GM13976 (cell line): ENCODE measurements around the gene MYO1D.

Source experiments
- DNase-seq: peaks from one replicate; pipeline ENCODE4 v3.0.0; 2012; ENCODE audit warnings: low spot score
- CTCF ChIP-seq: IDR thresholded peaks from 2 replicates; pipeline ENCODE4 v1.5.1; 2012; ENCODE audit warnings: borderline replicate concordance, mild to moderate bottlenecking; ENCODE audit not compliant: insufficient read depth; ENCODE audit errors: extremely low read depth, missing control alignments, control extremely low read depth
- in situ Hi-C: fragments of 300-500 bp; cut with MboI; formaldehyde crosslinking; loops from one replicate; pipeline ENCODE4 v1.12.0; 2022; ENCODE audit warnings: low sequenced_read_pairs, mixed read lengths, inconsistent platforms; ENCODE audit not compliant: unreplicated experiment

MYO1D gene

GRCh38 chr17:32504166-32504990 is 372.5 kb downstream of the MYO1D start:
- in situ Hi-C loops = no loop called here
- DNase-seq = no peak
- TF ChIP-seq CTCF = no peak

- peak; percentile 83 for DNase-seq
- TF ChIP-seq CTCF = no peak
- in situ Hi-C loops = no loop called here
These were observed 373.4 kb downstream of the MYO1D start for GRCh38 chr17:32503251-32504165.

- no peak for DNase-seq
- no peak for TF ChIP-seq CTCF
- in situ Hi-C loops = no loop called here
These were observed 374.2 kb downstream of the MYO1D start for GRCh38 chr17:32502710-32503109.

- in situ Hi-C loops = no loop called here
- no peak for TF ChIP-seq CTCF
- no peak for DNase-seq
These were observed 374.9 kb downstream of the MYO1D start for GRCh38 chr17:32502013-32502412.

- DNase-seq = no peak
- in situ Hi-C loops = no loop called here
- no peak for TF ChIP-seq CTCF
These were observed 378.5 kb downstream of the MYO1D start for GRCh38 chr17:32498391-32498790.

GRCh38 chr17:32497431-32498205 is 379.3 kb downstream of the MYO1D start:
- TF ChIP-seq CTCF = no peak
- no peak for DNase-seq
- in situ Hi-C loops = no loop called here
